ENCODE results near the gene C8G.

DNA sequence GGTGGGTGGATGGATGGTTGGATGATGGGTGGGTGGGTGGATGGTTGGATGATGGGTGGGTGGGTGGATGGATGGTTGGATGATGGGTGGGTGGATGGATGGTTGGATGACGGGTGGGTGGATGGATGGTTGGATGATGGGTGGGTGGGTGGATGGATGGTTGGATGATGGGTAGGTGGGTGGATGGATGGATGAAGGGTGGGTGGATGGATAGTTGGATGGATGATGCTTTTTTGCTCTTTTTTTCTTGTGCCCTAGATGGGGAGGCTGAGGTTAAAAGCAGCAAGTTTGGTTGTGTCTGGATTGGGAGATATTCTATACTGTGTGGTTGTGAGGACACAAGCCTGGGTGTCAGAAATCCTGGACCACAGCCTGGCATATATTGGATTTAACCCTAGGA lies 12.4 kb downstream of the C8G start:
- no peak for TF ChIP-seq ZNF121 (CRISPR knock-in tag; IDR thresholded peaks at IDR 0.05)
- no peak for TF ChIP-seq MYBL2 (CRISPR knock-in tag; IDR thresholded peaks at IDR 0.05)
- TF ChIP-seq, protein P1, sequence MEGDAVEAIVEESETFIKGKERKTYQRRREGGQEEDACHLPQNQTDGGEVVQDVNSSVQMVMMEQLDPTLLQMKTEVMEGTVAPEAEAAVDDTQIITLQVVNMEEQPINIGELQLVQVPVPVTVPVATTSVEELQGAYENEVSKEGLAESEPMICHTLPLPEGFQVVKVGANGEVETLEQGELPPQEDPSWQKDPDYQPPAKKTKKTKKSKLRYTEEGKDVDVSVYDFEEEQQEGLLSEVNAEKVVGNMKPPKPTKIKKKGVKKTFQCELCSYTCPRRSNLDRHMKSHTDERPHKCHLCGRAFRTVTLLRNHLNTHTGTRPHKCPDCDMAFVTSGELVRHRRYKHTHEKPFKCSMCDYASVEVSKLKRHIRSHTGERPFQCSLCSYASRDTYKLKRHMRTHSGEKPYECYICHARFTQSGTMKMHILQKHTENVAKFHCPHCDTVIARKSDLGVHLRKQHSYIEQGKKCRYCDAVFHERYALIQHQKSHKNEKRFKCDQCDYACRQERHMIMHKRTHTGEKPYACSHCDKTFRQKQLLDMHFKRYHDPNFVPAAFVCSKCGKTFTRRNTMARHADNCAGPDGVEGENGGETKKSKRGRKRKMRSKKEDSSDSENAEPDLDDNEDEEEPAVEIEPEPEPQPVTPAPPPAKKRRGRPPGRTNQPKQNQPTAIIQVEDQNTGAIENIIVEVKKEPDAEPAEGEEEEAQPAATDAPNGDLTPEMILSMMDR (IDR thresholded peaks at IDR 0.05), result no peak
- no peak for TF ChIP-seq CBFB (CRISPR knock-in tag; IDR thresholded peaks at IDR 0.05; ENCODE audit: low read depth)
- no peak for TF ChIP-seq JUN (CRISPR knock-in tag; IDR thresholded peaks at IDR 0.05)
- TF ChIP-seq, protein P2, sequence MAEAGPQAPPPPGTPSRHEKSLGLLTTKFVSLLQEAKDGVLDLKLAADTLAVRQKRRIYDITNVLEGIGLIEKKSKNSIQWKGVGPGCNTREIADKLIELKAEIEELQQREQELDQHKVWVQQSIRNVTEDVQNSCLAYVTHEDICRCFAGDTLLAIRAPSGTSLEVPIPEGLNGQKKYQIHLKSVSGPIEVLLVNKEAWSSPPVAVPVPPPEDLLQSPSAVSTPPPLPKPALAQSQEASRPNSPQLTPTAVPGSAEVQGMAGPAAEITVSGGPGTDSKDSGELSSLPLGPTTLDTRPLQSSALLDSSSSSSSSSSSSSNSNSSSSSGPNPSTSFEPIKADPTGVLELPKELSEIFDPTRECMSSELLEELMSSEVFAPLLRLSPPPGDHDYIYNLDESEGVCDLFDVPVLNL (CRISPR knock-in tag; IDR thresholded peaks at IDR 0.05; ENCODE audit: borderline replicate concordance, low read depth), result no peak
- TF ChIP-seq, protein P3, sequence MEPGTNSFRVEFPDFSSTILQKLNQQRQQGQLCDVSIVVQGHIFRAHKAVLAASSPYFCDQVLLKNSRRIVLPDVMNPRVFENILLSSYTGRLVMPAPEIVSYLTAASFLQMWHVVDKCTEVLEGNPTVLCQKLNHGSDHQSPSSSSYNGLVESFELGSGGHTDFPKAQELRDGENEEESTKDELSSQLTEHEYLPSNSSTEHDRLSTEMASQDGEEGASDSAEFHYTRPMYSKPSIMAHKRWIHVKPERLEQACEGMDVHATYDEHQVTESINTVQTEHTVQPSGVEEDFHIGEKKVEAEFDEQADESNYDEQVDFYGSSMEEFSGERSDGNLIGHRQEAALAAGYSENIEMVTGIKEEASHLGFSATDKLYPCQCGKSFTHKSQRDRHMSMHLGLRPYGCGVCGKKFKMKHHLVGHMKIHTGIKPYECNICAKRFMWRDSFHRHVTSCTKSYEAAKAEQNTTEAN (CRISPR knock-in tag; IDR thresholded peaks at IDR 0.05), result no peak
- TF ChIP-seq NR2C2 (CRISPR knock-in tag; IDR thresholded peaks at IDR 0.05), result no peak
- TF ChIP-seq, protein P4, sequence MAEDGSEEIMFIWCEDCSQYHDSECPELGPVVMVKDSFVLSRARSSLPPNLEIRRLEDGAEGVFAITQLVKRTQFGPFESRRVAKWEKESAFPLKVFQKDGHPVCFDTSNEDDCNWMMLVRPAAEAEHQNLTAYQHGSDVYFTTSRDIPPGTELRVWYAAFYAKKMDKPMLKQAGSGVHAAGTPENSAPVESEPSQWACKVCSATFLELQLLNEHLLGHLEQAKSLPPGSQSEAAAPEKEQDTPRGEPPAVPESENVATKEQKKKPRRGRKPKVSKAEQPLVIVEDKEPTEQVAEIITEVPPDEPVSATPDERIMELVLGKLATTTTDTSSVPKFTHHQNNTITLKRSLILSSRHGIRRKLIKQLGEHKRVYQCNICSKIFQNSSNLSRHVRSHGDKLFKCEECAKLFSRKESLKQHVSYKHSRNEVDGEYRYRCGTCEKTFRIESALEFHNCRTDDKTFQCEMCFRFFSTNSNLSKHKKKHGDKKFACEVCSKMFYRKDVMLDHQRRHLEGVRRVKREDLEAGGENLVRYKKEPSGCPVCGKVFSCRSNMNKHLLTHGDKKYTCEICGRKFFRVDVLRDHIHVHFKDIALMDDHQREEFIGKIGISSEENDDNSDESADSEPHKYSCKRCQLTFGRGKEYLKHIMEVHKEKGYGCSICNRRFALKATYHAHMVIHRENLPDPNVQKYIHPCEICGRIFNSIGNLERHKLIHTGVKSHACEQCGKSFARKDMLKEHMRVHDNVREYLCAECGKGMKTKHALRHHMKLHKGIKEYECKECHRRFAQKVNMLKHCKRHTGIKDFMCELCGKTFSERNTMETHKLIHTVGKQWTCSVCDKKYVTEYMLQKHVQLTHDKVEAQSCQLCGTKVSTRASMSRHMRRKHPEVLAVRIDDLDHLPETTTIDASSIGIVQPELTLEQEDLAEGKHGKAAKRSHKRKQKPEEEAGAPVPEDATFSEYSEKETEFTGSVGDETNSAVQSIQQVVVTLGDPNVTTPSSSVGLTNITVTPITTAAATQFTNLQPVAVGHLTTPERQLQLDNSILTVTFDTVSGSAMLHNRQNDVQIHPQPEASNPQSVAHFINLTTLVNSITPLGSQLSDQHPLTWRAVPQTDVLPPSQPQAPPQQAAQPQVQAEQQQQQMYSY (CRISPR knock-in tag; IDR thresholded peaks at IDR 0.05), result no peak
- TF ChIP-seq ELF4 (CRISPR knock-in tag; IDR thresholded peaks at IDR 0.05; ENCODE audit: low read depth), result no peak
- no peak for TF ChIP-seq ESRRA (CRISPR knock-in tag; IDR thresholded peaks at IDR 0.05; ENCODE audit: borderline replicate concordance)
- no peak for TF ChIP-seq GABPB1 (CRISPR knock-in tag; IDR thresholded peaks at IDR 0.05)
- TF ChIP-seq, protein P5, sequence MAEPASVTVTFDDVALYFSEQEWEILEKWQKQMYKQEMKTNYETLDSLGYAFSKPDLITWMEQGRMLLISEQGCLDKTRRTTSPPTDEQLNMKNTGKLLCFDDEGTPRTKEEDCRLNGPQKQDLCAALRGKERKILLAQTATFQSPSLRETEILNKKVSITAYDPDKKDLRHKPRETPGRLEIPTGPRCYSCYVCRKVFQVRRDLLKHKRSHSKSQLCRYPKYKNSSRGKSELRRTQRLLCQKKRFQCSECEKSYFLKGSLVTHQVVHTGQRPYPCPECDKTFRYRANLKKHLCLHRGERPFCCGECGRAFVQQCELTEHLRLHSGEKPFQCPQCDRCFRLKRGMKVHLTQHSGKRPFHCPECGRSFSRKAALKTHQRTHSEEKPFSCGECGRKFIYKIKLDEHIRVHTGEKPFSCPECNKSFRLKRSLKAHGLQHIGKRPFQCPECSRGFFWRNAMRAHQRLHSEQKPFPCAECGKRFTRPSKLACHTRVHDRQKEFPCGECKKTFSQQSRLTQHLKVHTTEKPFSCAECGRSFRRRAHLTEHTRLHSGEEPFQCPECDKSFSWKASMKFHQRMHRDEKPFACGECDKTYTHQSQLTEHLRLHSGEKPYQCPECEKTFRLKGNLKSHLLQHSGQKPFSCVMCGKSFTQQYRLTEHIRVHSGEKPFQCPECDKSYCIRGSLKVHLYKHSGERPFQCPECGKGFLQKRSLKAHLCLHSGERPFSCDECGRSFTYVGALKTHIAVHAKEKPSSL (CRISPR knock-in tag; conservative IDR thresholded peaks at IDR 0.05), result no peak
- TF ChIP-seq NR1H2 (CRISPR knock-in tag; IDR thresholded peaks at IDR 0.05), result no peak

All from WTC11 (cell line).